Kidney epithelial cell (primary cell): ENCODE results near the gene SYPL1. TPM values are rescaled to one million over a fixed set of nuclear protein-coding genes. Genes with fewer than 3 reads are reported as not detected.

Source experiments
- DNase-seq: peaks from one replicate; pipeline ENCODE4 v3.0.0-alpha.2; 2010; ENCODE audit warnings: low read depth
- H3K27me3 ChIP-seq: 2 replicates; pipeline ENCODE4 v1.6.0; 2011; ENCODE audit warnings: low read length; ENCODE audit not compliant: control insufficient read depth, insufficient read depth
- H3K36me3 ChIP-seq: 2 replicates; pipeline ENCODE4 v1.5.1; 2011; ENCODE audit warnings: low read length; ENCODE audit not compliant: control insufficient read depth, insufficient read depth
- H3K4me3 ChIP-seq: 2 replicates; pipeline ENCODE4 v1.5.1; 2011; ENCODE audit warnings: low read depth, mild to moderate bottlenecking, control low read depth, low read length
- CTCF ChIP-seq: IDR thresholded peaks from 2 replicates; pipeline ENCODE4 v1.5.1; 2011; ENCODE audit warnings: mild to moderate bottlenecking, moderate library complexity, low read length, control low read depth, inconsistent platforms; ENCODE audit not compliant: insufficient read depth, poor library complexity, severe bottlenecking
- total RNA-seq: library from RNA; depleted of rRNA; stranded (reverse); fragments of >200 nt; gene quantifications from 2 replicates; pipeline ENCODE4 v1.2.3, GENCODE V29; 2015

Gene SYPL1
- total RNA-seq, 1 donor from 2014 or later: 69.0 TPM

- H3K27me3 ChIP-seq: no peaks in the 10 kb centered on the region
- H3K4me3 ChIP-seq: no peak overlapping the region
- no peaks in the 10 kb centered on the region for H3K36me3 ChIP-seq
- no peak for DNase-seq
- no peak for TF ChIP-seq CTCF
Observed at GRCh38 chr7:106067678-106068077, 44.4 kb downstream of the SYPL1 start.

- no peak for DNase-seq
- H3K4me3 ChIP-seq: no peak overlapping the region
- no peaks in the 10 kb centered on the region for H3K36me3 ChIP-seq
- no peak for TF ChIP-seq CTCF
- no peaks in the 10 kb centered on the region for H3K27me3 ChIP-seq
Observed at GRCh38 chr7:106065575-106066500, 46.3 kb downstream of the SYPL1 start.

GRCh38 chr7:106064771-106065574 lies 47.1 kb downstream of the SYPL1 start:
- no peak for TF ChIP-seq CTCF
- no peak overlapping the region for H3K4me3 ChIP-seq
- DNase-seq: peak; percentile 93
- H3K36me3 ChIP-seq: no peaks in the 10 kb centered on the region
- H3K27me3 ChIP-seq: no peaks in the 10 kb centered on the region

GRCh38 chr7:106064316-106064715 lies 47.8 kb downstream of the SYPL1 start:
- no peaks in the 10 kb centered on the region for H3K36me3 ChIP-seq
- no peak for TF ChIP-seq CTCF
- H3K4me3 ChIP-seq: no peak overlapping the region
- DNase-seq: no peak
- H3K27me3 ChIP-seq: no peaks in the 10 kb centered on the region

GRCh38 chr7:106063692-106064091 lies 48.4 kb downstream of the SYPL1 start:
- no peak for TF ChIP-seq CTCF

More at GRCh38 chr7:106063692-106064091, 48.4 kb downstream of the SYPL1 start:
- no peak for DNase-seq
- Histone ChIP-seq H3K27me3 (no peaks in the 10 kb centered on the region), H3K4me3 (no peak overlapping the region), H3K36me3 (no peaks in the 10 kb centered on the region)
